Karpas-422 (cell line): ENCODE measurements around the gene PRPH2. TPM values are rescaled to one million over a fixed set of nuclear protein-coding genes. Genes with fewer than 3 reads are reported as not detected.

Experiments
- DNase-seq: peaks from one replicate; pipeline ENCODE4 v3.0.0-alpha.2; 2015
- H2AFZ ChIP-seq: fragments of 200-600 bp; sonication (generic); 2 replicates; pipeline ENCODE4 v1.6.1; 2014; ENCODE audit warnings: antibody characterized with exemption, low read length, mixed read lengths
- H3K27ac ChIP-seq: fragments of 200-600 bp; sonication (generic); 2 replicates; pipeline ENCODE4 v1.5.1; 2014; ENCODE audit warnings: mild to moderate bottlenecking, low read length, moderate library complexity
- H3K27me3 ChIP-seq: fragments of 200-600 bp; sonication (generic); 2 replicates; pipeline ENCODE4 v1.6.1; 2014; ENCODE audit warnings: low read length, mixed read lengths
- H3K36me3 ChIP-seq: fragments of 200-600 bp; sonication (generic); 2 replicates; pipeline ENCODE4 v1.6.1; 2014; ENCODE audit warnings: low read length, mixed read lengths; ENCODE audit not compliant: insufficient read depth
- H3K4me1 ChIP-seq: fragments of 200-600 bp; sonication (generic); 2 replicates; pipeline ENCODE4 v1.6.1; 2014; ENCODE audit warnings: mild to moderate bottlenecking, low read length, mixed read lengths
- H3K4me2 ChIP-seq: fragments of 200-600 bp; sonication (generic); 2 replicates; pipeline ENCODE4 v1.6.1; 2014; ENCODE audit warnings: low read length, low read depth, mild to moderate bottlenecking; ENCODE audit not compliant: poor library complexity, severe bottlenecking
- H3K4me3 ChIP-seq: fragments of 200-600 bp; sonication (generic); 2 replicates; pipeline ENCODE4 v1.5.1; 2014; ENCODE audit warnings: mild to moderate bottlenecking, antibody characterized with exemption, low read length, mixed read lengths
- H3K79me2 ChIP-seq: fragments of 200-600 bp; sonication (generic); 2 replicates; pipeline ENCODE4 v1.6.1; 2014; ENCODE audit warnings: mild to moderate bottlenecking, low read length, mixed read lengths
- H3K9ac ChIP-seq: fragments of 200-600 bp; sonication (generic); 2 replicates; pipeline ENCODE4 v1.6.0; 2014; ENCODE audit warnings: low read length
- H3K9me2 ChIP-seq: fragments of 200-600 bp; sonication (generic), shearing (Covaris generic); replicated peaks from 2 replicates; pipeline ENCODE4 v1.6.0; 2014; ENCODE audit warnings: mild to moderate bottlenecking, low read length, moderate library complexity; ENCODE audit not compliant: insufficient read depth
- H3K9me3 ChIP-seq: fragments of 300-700, 200-600 bp; sonication (generic); 2 replicates; pipeline ENCODE4 v1.6.1; 2014; ENCODE audit warnings: low read length, mixed read lengths
- H4K20me1 ChIP-seq: fragments of 200-600 bp; sonication (generic); 2 replicates; pipeline ENCODE4 v1.6.1; 2014; ENCODE audit warnings: mild to moderate bottlenecking, antibody characterized with exemption, low read length, low read depth; ENCODE audit not compliant: insufficient read depth
- total RNA-seq: library from RNA; depleted of rRNA; stranded (reverse); fragments of >200 nt; shearing (Covaris generic); gene quantifications from 2 replicates; pipeline ENCODE4 v1.2.3, GENCODE V29; 2014; ENCODE audit warnings: low replicate concordance

PRPH2 gene
- total RNA-seq, 1 experiment from 2014 or later, result not detected

GRCh38 chr6:42729731-42730130, 7.3 kb upstream of the PRPH2 start:
- no peak overlapping the region for H3K27ac ChIP-seq
- peaks cover 17% of the 10 kb centered on the region for H3K4me1 ChIP-seq
- H3K9ac ChIP-seq, result no peak overlapping the region
- no peaks in the 10 kb centered on the region for H3K36me3 ChIP-seq
- DNase-seq, result no peak
- H4K20me1 ChIP-seq, result no peaks in the 10 kb centered on the region
- no peak overlapping the region for H3K4me3 ChIP-seq
- H3K79me2 ChIP-seq, result no peaks in the 10 kb centered on the region
- no peak overlapping the region for H3K4me2 ChIP-seq
- no peak overlapping the region for H2AFZ ChIP-seq
- no peaks in the 10 kb centered on the region for H3K9me3 ChIP-seq
- no peaks in the 10 kb centered on the region for H3K9me2 ChIP-seq
- no peaks in the 10 kb centered on the region for H3K27me3 ChIP-seq

GRCh38 chr6:42727627-42728026, 5.2 kb upstream of the PRPH2 start:
- Histone ChIP-seq H3K9me3 (no peaks in the 10 kb centered on the region), H4K20me1 (no peaks in the 10 kb centered on the region), H3K79me2 (no peaks in the 10 kb centered on the region), H3K27ac (no peak overlapping the region), H3K36me3 (no peaks in the 10 kb centered on the region), H3K9me2 (no peaks in the 10 kb centered on the region), H3K9ac (no peak overlapping the region), H3K27me3 (no peaks in the 10 kb centered on the region), H3K4me3 (no peak overlapping the region), H2AFZ (no peak overlapping the region), H3K4me2 (no peak overlapping the region), H3K4me1 (peaks cover 17% of the 10 kb centered on the region)
- no peak for DNase-seq

GRCh38 chr6:42727087-42727611, 4.8 kb upstream of the PRPH2 start:
- H2AFZ ChIP-seq, result peak overlapping the region; percentile 76

GRCh38 chr6:42726485-42727086, 4.2 kb upstream of the PRPH2 start:
- H3K79me2 ChIP-seq, result no peaks in the 10 kb centered on the region
- H3K36me3 ChIP-seq, result no peaks in the 10 kb centered on the region
- H3K9me3 ChIP-seq, result no peaks in the 10 kb centered on the region
- H3K9me2 ChIP-seq, result no peaks in the 10 kb centered on the region
- H3K9ac ChIP-seq, result peak overlapping the region; percentile 31
- peak overlapping the region; percentile 22 for H3K4me3 ChIP-seq
- H4K20me1 ChIP-seq, result no peaks in the 10 kb centered on the region
- peaks cover 17% of the 10 kb centered on the region for H3K4me1 ChIP-seq
- H3K27me3 ChIP-seq, result no peaks in the 10 kb centered on the region
- H3K27ac ChIP-seq, result peak overlapping the region; percentile 31; the same call in 1 of the 2 replicates
- H2AFZ ChIP-seq, result peak overlapping the region; percentile 76
- H3K4me2 ChIP-seq, result peak overlapping the region; percentile 60
- DNase-seq, result peak; percentile 95

More at GRCh38 chr6:42727087-42727611, 4.8 kb upstream of the PRPH2 start:
- no peaks in the 10 kb centered on the region for H3K9me2 ChIP-seq
- no peak overlapping the region for H3K27ac ChIP-seq
- peaks cover 17% of the 10 kb centered on the region for H3K4me1 ChIP-seq
- H3K9ac ChIP-seq, result no peak overlapping the region
- no peak overlapping the region for H3K4me3 ChIP-seq
- no peaks in the 10 kb centered on the region for H3K27me3 ChIP-seq
- no peaks in the 10 kb centered on the region for H3K79me2 ChIP-seq
- H3K9me3 ChIP-seq, result no peaks in the 10 kb centered on the region
- H3K36me3 ChIP-seq, result no peaks in the 10 kb centered on the region
- H3K4me2 ChIP-seq, result peak overlapping the region; percentile 60
- H4K20me1 ChIP-seq, result no peaks in the 10 kb centered on the region
- DNase-seq, result no peak

GRCh38 chr6:42726026-42726425, 3.6 kb upstream of the PRPH2 start:
- Histone ChIP-seq H3K4me2 (peak overlapping the region; percentile 60), H3K9ac (peak overlapping the region; percentile 31)
- no peak for DNase-seq

GRCh38 chr6:42724825-42725224, 2.4 kb upstream of the PRPH2 start:
- H4K20me1 ChIP-seq, result no peaks in the 10 kb centered on the region
- H3K27ac ChIP-seq, result no peak overlapping the region
- H3K4me2 ChIP-seq, result no peak overlapping the region
- H3K27me3 ChIP-seq, result no peaks in the 10 kb centered on the region
- H2AFZ ChIP-seq, result no peak overlapping the region
- no peaks in the 10 kb centered on the region for H3K9me2 ChIP-seq
- no peak overlapping the region for H3K9ac ChIP-seq
- H3K9me3 ChIP-seq, result no peaks in the 10 kb centered on the region
- H3K4me3 ChIP-seq, result no peak overlapping the region
- DNase-seq, result no peak
- H3K36me3 ChIP-seq, result no peaks in the 10 kb centered on the region
- no peaks in the 10 kb centered on the region for H3K79me2 ChIP-seq
- peaks cover 17% of the 10 kb centered on the region for H3K4me1 ChIP-seq

More at GRCh38 chr6:42726026-42726425, 3.6 kb upstream of the PRPH2 start:
- Histone ChIP-seq H3K9me2 (no peaks in the 10 kb centered on the region), H3K27me3 (no peaks in the 10 kb centered on the region), H2AFZ (peak overlapping the region; percentile 76), H3K27ac (peak overlapping the region; percentile 31; the same call in 1 of the 2 replicates), H3K4me1 (peaks cover 17% of the 10 kb centered on the region), H3K9me3 (no peaks in the 10 kb centered on the region), H4K20me1 (no peaks in the 10 kb centered on the region), H3K36me3 (no peaks in the 10 kb centered on the region), H3K79me2 (no peaks in the 10 kb centered on the region), H3K4me3 (peak overlapping the region; percentile 22)

GRCh38 chr6:42720739-42721138, 1.7 kb downstream of the PRPH2 start:
- Histone ChIP-seq H4K20me1 (no peaks in the 10 kb centered on the region), H3K4me1 (peaks cover 11% of the 10 kb centered on the region), H3K4me2 (no peak overlapping the region), H3K9me2 (no peaks in the 10 kb centered on the region), H3K9ac (no peak overlapping the region), H2AFZ (no peak overlapping the region), H3K27ac (no peak overlapping the region), H3K4me3 (no peak overlapping the region), H3K27me3 (no peaks in the 10 kb centered on the region), H3K9me3 (no peaks in the 10 kb centered on the region), H3K36me3 (no peaks in the 10 kb centered on the region), H3K79me2 (no peaks in the 10 kb centered on the region)
- no peak for DNase-seq

- DNase-seq, result no peak
- no peaks in the 10 kb centered on the region for H3K27me3 ChIP-seq
- H3K36me3 ChIP-seq, result no peaks in the 10 kb centered on the region
- H3K4me1 ChIP-seq, result peaks cover 7% of the 10 kb centered on the region
- H3K27ac ChIP-seq, result no peak overlapping the region
- H3K9me3 ChIP-seq, result peaks cover 6% of the 10 kb centered on the region; the same call in 1 of the 2 replicates
- H4K20me1 ChIP-seq, result no peaks in the 10 kb centered on the region
- H3K4me2 ChIP-seq, result no peak overlapping the region
- no peak overlapping the region for H2AFZ ChIP-seq
- H3K4me3 ChIP-seq, result no peak overlapping the region
- no peaks in the 10 kb centered on the region for H3K79me2 ChIP-seq
- no peaks in the 10 kb centered on the region for H3K9me2 ChIP-seq
- no peak overlapping the region for H3K9ac ChIP-seq
These were observed 6.5 kb downstream of the PRPH2 start for GRCh38 chr6:42715871-42716270.
